ENCODE data around the gene YAP1.

YAP1 gene

DNA sequence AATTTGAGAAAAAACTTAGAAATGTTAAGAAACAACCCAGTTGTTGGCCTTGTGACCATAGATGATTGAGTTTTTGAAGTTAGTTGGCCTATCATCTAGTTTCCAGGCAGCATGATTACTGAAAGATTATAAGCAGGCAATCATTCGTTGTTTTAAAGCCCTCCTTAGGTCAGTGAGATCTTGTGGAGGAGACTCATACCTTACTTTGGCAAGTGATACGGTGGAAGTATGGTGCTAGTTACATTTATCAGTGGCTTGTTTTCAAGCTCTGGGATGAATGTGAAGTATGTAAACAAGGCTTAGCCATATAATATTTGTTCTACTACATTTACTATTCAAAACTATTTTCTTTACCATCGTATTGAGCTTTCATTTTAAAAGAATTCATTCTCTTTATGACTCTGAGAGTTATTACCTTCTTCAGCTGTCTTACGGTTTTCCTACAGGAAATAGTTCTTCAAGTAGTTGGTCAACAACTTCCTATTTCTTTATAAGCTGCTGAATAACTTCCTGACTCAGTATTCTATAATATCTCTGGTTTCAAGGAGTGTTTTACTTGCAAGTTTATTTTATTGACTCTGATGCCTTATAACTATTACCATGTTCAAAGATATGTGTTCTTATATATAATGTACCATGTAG, 7.3 kb downstream of the YAP1 start:
- no peak for DNase-seq

DNA sequence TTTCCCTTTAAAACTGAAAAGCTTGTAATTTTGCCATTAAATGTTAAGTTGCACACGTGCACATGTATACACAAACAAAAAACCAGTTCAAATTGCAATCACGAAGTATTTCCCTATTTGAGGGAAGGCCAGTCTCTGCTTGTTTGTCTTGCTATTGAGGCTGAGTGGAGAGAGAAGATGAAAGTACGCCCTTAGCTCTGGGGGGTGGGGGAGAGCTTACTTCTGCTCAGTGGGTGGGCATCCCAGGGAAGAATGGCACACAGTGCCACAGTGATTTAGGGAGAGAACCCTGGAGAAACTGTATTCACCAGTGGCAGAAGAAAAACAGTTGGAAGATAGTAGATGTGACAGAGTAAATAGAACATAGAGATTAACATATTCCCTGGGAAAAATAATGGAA, 8.7 kb downstream of the YAP1 start:
- DNase-seq, result no peak

DNA sequence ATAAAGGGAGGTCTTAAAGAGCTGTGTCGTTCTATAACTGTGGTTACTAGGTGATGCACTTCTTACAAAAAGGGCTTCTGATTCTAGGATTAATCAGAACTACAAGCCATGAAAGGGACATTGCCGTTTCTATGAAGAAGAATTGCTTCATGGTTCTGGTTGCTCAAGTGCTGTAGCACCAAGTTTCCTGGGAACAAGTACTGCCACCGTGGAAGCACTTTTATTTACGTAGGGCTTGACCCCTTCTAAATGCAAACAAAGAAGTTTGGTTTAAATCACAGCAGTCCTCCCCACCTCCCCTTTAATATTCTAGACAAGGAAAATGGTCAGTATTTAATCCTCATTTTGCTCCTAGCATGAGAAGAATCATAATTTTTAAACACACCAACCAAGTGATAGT, 9.8 kb downstream of the YAP1 start:
- DNase-seq, result no peak

DNA sequence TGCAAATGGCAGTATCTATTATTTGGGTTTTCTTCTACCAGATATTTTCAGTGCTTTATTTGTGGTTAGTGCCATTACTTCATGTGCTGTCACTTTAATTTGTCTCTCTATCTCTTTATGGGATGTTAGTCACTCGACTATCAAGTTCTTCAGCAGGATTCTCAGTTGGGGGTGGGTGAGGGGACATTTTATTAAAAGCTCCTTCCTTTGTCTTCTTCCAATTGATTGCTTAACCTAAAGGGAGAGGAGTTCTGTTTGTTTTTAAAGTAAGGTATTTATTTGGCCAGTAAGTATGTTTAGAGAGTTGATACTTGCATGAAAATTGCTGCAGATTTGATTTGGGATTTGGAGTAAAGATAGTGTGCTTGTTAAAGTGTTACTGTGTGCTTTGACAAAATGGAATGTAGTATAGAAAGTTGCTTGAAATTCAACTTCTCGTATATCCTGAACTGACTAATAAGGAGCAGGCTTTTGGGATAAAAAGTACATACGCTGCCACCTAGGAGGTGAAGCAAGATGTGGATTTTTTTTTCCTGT, 10.3 kb downstream of the YAP1 start:
- no peak for DNase-seq

DNA sequence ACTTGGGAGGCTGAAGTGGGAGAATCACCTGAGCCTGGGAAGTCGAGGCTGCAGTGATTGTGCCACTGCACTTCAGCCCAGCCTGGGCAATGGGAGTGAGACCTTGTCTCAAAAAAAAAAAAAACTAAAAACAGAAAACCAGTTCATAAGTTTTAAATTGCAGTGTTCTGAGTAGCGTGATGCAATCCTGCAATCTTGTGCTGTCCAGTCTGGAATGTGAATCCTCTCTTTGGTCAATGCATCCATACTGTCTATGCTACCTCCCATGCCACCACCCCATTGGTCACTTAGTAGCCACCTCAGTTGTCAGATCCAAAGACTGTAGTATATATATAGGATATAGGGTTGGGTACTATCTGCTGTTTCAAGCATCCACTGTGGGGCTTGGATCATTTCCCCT, 11.1 kb downstream of the YAP1 start:
- DNase-seq, result no peak

DNA sequence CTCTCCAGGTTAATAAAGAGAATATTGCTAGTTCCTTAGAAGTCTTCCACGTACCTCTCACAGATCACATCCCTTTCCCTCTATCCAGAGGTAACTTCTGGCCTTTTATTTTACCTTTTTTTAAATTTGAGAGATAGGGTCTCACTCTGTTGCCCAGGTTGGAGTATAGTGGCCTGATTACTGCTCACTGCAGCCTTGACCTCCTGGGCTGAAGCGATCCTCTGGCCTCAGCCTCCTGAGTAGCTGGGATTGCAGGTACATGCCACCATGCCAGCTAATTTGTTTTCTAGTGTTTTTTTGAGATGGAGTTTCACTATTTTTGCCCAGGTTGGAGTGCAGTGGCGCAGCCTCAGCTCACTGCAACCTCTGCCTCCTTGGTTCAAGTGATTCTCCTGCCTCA, 24.4 kb downstream of the YAP1 start:
- DNase-seq, result no peak

DNA sequence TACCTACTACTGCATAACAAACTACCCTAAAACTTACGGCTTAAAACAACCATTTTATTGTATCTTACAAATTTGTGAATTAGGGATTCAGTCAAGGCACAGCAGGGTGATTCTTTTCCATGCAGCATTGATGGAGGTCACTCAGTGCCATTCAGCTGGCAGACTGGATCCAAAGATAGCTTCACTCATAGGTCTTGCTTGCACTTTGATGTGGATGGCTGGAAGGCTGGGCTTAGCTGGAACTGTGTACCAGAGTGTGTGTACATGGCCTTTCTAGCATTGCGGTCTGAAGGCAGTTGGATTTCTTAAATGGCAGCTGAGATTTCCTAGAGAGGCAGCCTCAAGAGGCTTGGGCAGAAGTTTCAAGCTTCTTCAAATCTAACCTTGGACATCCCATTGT, 25.0 kb downstream of the YAP1 start:
- DNase-seq, result no peak

DNA sequence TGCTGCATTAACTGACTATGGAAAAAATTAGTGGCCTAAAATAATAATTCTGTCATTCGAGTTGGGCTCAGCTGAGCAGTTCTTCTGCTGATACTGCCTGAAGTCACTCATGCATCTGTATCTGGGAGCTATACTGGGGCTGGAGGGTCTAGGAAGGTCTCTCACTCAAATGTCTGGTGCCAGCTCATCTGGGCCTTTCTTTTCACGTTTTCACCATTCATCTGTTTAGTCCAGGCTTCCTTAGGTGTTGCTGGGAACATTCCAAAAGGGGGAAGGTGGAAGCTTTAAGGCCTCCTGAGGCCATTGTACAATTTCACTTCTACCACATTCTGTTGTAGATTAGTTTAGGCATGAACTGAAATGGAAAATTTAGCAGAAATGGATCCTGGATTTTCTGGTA, 28.0 kb downstream of the YAP1 start:
- DNase-seq, result no peak

DNA sequence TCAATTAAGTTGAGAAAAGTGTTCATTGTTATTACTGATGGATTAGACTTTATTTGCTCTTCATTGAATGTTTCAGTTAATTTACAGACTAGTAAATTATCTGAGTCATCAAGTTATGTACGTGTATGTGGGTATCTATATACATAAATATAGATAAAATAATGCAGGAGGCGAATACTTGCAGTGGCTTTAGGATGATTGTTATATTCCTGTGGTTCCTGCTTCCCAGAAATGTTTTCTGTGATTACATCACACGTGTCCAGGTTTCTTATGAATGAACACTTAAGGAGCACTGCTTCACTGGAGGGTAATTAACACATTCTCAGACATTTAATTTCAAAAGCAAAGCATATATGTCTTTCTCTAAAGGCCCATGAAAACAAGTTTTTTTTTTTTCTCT, 28.4 kb downstream of the YAP1 start:
- no peak for DNase-seq

DNA sequence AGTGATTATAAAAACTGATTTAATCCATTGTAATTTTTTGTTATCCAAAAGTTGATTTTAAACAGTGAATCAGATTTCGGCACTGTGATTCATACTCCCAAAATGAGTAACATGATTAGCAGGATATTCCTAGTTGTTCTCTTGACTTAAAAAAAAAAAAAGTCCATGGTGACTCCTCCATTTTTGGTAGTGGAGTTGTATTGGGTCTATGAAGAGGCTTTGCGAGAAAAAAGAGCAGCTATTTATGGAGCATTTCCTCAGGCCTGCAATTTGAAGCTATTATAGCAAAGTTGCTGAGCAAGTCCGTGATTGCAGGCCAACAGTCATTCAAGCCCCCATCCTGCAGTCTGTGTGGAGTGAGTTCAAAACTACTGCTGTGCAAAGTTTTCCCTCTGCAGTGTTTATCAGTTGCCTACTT, 28.8 kb downstream of the YAP1 start:
- no peak for DNase-seq

DNA sequence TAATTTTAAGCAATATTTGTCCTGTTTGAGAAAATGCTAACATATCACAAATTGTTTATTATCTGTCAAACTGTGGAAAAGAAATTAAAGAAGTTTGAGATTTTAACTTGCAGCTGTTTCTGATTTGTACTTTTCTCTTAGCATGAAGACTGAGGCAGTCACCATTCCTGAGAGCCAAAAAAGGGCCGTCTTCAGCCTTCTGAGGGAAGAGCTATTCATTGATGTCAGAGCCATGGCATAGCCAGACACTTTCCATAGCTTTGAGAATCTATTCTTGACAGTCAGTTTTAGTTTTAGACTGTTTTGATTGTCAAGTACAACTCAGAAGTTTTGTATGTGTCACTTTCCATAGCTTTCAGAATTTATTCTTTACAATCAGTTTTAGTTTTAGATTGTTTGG, 32.1 kb downstream of the YAP1 start:
- DNase-seq, result no peak

DNA sequence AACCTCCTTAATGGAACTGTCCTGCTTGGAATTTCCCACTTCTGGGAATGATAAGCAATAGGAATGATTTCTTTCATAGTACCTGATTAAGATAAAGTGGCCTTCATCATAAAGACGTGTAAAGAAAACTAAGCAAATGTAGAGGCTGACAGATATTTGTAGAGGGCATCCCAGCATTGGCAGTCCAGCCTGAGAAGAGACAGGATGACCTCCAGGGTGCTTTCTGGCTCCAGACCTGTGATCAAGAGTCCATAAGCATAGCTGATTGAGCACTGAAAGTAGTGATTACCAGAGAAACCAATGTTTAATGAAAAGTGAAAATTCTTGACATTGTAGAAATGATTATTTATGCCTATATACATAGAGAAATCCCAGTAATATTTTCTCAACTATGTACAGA, 33.6 kb downstream of the YAP1 start:
- no peak for DNase-seq

DNA sequence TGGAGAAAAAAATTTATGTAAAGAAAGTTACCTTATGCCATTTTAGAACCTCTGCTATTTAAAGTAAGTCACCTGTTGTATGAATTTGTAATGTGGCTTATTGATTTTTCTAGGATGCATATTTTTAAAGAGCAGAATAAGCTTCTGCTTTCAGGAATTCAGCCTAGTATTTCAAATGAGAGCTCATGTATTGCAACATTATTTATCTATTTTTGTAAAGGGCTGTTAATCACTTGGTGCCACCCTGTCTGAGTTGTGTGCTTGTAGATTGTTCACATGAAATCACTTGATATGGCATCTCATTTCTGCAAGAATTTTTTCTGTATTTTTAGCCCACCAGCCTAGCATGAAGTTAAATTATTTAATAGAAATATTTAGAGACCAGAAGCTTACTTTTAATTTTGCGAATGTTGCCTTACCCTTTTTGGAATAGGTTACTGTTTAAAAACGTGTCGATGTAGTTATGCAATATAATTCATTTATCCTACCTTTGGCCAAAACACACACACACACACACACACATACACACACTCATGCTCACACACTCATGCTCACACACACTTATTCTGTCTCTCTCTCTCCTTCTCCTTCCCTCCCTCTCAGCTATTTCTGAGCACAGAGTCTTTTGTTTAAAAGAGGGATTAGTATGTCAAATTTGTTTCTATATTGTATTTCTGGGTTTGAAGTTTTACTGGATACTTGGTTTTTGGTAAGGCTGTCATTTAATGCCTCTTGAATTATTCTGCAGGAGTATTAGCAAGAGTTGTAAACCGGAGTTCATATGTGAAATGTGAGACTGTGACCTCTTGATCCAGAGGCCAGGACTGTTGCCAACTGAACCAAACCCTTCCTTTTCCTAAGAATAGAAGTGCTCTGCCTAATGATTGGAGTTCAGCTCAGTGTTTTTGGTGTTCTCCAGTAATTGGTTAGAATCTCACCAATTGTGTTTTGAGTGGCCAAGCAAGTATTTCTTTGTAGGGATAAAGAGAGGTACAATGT, 34.4 kb downstream of the YAP1 start:
- no peak for DNase-seq

DNA sequence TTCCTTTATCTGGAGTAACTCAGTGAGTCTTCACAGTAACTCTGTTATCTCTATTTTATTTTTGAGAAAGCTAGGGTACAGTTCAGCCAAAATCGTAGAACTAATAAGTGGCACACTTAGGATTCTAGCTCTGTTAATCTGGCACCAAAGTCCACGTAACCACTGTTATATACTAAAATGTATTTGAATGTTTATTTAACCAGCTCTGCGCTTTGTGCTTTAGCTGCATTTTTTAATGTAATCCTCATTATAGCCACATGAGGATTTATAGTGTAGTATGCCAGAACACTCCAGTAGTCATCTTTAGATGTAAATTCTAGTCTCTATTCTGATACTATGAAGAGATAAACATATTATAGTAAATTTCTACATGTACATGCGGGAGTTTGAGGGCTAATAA, 36.8 kb downstream of the YAP1 start:
- no peak for DNase-seq

DNA sequence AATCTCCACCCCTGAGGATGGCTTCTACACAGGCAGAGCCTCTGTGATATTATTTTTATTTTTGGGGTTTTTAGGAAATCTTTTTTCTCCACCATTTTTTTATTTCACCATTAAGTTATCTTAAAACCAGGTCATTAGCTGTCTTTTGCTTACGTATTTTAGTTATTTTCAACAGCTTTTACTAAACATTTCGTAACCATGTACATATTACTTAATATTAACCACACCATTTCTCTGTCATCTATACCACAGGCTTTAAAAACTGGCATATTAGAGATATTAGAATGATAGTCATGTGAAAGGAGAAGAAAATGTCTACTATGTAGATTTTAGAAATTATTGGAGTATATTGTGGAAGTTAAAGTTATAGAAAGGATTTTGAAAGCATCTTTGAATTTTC, 37.4 kb downstream of the YAP1 start:
- DNase-seq, result no peak

DNA sequence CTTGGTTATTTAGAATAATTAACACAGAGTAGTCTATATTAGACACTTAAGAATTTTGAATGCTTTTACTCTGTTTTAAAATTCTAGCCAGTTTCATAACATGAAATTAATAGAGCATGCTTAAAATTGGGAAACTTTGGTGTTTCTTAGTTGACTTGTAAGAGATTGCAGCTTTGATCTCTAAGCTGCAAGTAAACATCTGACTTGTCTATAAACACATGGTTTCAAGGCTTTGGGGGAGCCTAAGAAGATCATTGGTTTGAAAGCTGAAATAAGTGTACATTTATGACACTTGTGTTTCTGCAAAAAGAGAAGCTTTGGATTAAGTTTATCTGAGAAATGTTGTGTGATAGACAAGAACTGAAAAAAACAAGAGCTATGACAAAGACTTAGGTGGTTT, 37.8 kb downstream of the YAP1 start:
- no peak for DNase-seq

DNA sequence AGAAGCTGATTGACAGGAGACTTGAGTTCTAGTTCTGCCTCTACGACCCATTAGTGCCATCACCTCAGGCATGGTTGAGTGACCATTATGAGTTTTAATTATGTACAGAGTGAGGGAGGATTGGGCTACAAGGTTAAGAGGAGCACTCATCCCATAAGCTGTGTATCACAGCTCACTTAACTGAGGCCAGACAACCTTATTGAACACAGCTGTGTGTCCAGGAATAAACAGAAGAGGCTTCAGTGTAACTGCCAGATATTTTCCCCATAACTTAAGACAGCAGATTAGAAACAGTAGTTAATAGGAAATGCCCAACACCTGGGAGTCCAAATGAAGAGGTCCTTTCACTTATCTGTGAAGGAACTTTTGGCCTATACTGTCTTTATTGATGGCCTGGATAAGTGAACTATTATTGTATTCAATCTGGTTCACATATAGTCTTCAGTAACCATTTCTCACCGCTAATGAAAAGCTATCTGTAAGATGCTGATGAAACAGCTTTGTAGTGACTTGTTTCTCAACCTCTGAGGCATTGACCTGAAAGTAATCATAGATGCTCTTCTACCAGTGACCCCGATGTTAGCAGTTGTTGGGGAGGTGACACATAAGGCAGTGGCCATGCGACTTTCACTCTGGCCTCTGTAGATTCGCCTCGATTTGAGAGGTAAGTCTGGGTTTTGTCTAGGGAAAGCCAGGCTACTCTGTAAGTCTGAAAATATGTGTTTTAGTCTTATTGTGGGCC, 41.7 kb downstream of the YAP1 start:
- no peak for DNase-seq

DNA sequence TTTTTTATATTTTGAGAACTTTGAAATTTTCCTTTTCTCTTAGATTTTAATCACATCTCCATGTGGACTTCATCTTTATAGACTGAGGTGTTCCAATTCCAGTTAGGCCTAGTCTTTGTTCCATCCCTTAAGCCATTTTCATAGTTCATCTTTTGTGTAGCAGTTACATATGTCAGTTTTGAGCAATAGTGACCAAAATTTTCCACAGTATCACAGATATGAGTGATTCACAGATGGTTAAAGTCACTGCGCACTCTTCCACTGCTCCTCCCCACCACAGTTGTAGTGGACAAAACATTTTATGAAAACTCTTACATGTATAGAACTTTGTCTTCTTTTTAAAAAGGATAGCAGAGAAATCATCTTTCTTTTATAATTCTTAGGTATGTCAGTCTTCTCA, 42.8 kb downstream of the YAP1 start:
- DNase-seq, result no peak

DNA sequence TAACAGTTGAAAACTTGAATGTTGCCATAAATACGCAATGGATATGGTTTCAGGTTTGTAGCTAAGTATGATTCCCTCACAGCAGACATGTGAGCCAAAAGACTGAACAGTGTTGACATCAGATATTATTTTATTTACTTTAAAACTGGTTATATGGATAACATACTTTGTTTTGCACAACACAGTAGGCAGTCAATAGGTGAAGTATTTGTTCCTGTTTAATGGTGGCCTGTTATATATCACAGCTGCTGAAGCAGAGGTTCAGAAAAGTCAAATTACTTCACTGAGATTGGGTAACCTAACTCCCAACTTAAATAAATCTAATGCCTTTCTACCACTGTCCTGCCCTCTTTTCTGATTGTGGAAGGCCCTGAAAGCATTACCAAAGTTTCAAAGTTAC, 44.6 kb downstream of the YAP1 start:
- DNase-seq, result no peak

DNA sequence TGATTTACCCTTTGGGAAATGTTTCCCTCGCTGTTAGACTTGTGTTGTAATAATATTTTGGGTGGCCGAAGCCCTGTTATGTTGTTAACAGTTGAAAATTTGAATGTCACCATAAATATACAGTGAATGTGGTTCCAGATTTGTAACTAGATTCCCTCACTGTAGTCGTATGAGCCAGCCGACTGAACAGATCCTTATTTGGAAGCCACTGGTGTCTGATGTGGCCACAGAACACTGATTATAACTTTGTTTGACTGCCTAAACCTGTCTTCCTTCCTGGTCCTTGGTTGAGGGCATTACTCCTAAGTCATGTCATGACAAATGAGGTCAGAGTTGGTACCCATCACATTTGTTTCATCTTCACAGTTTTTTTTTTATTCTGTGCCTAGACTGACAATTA, 45.4 kb downstream of the YAP1 start:
- DNase-seq, result no peak

DNA sequence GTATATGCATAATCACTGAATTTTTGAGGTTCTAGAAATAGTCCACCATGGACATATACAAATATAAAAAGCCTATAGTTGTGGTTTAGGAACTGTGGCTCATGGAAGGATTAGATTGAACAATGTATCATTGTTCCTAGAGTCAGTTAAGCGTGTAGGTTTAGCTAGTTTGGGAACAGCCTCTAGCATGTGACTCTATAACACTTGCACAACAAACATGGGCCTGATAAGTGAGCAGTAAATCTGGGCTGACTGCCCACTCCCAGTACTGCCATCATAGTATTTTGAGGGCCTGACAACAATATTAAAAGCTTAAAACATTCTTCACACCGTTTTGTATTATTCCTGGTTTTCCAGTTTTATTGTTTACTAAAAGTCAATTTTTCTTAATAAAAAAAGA, 47.0 kb downstream of the YAP1 start:
- no peak for DNase-seq

DNA sequence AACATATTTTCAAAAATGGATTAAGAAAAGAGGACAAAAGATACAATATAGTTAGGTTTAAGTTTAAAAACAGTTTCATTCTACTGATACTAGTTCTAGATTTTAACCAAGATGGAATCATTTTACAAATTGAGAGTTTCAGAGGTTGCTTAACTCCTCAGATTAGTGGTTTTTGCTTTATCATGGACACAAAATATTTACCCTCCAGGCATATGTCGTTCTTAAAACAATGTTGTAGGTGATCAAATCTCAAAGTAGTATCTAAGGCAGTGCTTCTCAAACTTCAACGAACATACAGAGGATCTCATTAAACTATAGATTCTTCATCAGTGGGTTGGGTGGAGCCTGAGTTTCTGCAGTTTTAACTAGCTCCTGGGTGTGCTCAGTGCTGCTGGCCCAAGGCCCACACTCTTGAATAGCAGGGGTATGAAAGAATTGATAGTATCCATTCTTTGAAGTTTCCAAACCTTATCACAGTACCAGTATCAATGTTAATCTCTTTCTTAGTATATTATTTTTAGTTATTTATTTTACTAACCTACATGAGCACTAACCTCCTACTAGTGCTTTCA, 48.0 kb downstream of the YAP1 start:
- DNase-seq, result no peak

DNA sequence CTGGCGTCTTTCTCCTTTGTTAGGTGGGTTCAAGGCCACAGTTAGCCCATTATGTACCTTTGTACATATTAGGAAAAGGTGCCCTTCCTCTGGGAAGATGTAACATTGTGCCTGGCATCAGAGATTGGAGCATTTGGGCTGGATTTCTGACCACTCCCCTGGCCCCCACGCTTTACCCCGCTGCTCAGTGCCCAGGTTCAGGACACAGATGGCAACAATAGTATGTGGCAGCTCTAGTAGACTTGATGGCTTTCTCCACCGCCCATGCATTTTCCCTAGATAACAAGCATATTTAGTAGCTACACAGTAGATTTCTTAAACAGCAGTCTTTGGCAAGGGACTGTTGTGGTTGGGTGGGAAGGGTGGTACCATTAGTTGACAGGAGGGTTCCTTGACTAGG, 53.1 kb downstream of the YAP1 start:
- no peak for DNase-seq

Data from NCI-H2107 (cell line).